Stimulated activated CD4-positive, alpha-beta T cell treated with anti-CD3 and anti-CD28 coated beads, TNF-alpha, amount 100 ng/mL, for 48 hours (primary cell): Measurements from ENCODE around the gene OTOS.

Experiments
- DNase-seq, 3 donors: peaks; one replicate each; pipeline ENCODE4 v3.0.0-alpha.2; 2020; ENCODE audit warnings: low read depth in 3 of 3

OTOS gene

DNA sequence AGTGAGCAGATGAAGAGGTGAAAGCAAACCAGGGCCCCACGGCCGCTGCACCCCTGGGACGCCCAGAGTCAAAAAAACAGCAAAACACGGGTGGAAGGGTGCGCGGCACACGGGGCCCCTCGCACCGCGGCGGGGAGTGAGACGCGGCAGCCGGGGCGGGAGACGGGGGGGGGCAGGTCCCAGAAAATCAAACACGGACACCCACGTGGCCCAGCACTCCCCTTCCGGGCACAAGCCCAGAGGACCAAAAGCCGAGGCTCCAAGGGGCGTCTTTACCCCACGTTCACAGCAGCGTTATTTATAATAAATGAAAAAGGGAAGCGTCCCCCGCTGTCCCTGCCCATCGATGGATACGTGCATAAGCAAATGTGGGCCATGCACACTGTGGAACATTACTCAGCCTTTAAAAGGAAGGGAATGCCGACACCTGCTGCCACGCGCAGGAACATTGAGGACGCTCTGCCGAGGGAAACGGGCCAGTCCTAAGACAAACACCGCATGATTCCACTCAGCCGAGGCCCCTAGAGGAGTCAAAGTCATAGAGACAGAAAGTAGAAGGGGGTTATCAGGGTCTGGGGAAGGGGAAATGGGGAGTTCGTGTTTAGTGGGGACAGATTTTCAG lies 3.7 kb downstream of the OTOS start:
- DNase-seq: no peak

- peak; percentile 72 to 80 (median 77) for DNase-seq
Observed at GRCh38 chr2:240136013-240136670, 4.3 kb downstream of the OTOS start, which contains the start of gene COPS9. Gene COPS9, minus strand, starts transcription at chr2:240136305. Its CDS starts 21 bp downstream, at chr2:240136284.

DNA sequence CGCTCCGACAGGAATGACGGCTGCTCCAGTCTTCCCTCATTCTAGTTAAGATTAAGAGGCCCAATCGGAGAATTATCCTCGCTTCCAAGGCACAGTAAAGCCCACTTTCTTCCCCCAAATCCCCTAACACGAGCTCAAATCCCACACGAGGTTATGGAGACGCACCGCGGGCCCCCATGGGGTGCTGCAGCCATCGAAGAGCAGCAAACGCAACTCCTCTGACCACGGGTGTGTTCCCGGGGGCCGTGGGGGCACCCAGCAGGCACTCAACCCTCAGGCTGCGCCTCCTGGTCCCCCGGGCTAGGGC lies 4.8 kb downstream of the OTOS start:
- no peak for DNase-seq

GRCh38 chr2:240134956-240135520 lies 5.4 kb downstream of the OTOS start:
- no peak for DNase-seq

DNA sequence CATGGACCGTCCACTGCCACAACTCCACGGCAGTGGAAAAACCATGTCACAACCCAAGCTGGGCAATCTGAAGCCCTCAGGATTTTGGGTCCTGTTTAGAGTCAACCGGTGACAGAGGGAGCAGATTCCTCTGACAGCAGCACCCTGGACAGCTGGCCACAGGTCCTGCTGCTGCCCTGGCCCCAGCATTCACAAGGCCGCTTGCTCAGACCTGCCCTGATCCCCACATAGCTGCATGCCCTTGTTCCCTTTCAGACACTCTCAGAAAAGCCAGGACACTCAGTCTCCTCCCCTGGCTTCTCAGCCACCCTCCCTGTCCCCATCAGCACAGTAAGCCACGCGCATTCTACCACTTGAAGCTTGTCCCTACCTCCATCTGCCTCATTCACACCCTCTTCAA lies 6.0 kb downstream of the OTOS start:
- no peak for DNase-seq

GRCh38 chr2:240133401-240133800 lies 7.1 kb downstream of the OTOS start:
- DNase-seq: no peak

DNA sequence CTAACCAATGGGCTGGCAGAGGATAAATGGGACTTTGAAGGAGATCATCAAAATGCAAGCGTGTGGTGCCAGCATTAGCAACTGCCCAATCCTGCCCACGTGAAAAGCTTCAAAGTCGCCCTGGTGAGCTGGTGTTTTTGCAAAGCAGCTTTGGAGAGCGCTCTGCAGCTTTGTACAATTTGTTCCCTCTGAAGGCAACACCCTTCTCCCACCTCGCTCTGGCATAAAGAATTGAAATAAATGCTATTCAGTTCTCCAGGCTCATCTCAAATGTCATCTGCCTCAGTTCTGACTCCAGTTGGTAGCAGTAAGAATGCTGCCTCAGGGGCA lies 7.8 kb downstream of the OTOS start:
- no peak for DNase-seq

- no peak for DNase-seq
Observed at GRCh38 chr2:240131941-240132650, 8.4 kb downstream of the OTOS start.

- no peak for DNase-seq
Observed at GRCh38 chr2:240131296-240131695, 9.2 kb downstream of the OTOS start.

DNA sequence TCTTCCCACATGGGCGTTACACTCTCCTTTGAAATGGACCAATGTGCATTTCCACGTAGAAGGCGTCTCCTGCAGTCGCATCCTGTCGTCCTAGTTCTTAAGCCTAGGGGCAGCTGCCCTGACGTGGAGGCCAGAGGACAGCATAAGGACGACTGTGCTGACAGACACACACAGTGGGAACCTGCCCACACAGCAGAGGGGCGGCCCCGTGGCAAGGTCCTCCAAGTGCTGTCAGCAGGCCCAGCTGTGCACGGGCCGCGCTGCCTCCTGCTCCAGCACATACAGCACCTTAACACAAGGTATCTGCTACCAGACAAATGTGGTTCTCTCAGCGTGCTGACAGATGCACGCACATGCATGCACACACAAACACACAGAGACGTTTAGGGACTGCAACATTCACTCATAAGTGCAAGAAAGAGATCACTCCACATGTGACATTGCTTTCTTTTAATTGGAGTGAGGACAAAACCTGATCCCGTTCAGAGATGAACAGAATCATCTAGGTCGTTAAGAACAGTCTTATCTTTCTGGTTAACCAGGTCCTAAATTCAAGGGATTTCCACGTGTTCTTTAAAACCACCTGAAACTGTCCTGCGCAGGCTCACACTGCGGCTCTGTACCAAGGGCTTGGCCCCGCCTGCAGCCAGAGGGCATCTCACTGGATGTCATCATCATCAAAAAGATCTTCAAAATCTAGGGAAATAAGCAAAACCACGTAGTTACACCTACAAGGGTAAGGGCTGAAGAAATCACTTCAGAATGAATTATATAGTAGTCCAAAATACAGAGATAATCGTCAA lies 9.9 kb downstream of the OTOS start:
- DNase-seq: no peak

- no peak for DNase-seq
Observed at GRCh38 chr2:240129731-240130392, 10.6 kb downstream of the OTOS start.

- DNase-seq: no peak
Observed at GRCh38 chr2:240129311-240129710, 11.1 kb downstream of the OTOS start.

GRCh38 chr2:240128608-240129145 lies 11.8 kb downstream of the OTOS start:
- DNase-seq: no peak

DNA sequence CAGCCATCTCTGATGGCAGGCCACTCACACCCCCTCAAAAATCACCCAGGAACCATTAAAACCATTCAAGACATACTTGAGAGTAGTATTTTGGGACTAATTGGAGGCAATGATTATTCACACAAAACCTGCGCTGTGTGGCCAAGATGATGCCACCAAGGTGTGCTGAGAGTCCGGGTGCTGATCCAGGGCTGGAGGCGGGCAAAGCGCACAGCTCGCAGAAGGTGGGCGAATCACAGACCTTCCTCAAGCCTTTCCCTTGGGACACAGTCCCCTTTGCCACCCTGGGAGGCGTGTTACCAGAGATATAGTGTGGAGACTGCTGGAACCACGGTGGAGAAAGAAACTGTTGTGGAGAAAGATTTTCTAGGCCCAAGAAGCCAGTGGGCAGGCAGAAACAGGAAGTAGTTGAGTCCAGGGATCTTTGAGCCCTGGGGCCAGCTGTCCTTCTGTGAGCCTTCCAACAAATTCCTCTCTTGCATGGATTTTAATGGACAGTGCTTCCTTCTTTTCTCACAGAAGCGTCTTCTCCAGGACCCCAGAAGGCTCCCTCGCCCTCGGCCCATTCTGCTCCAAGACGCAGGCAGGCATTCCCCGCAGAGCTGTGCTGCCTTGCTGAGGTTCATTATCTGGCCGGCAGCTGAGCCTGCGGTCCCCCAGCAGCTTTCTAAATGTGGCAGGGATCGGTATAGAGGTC lies 12.4 kb downstream of the OTOS start:
- DNase-seq: no peak

DNA sequence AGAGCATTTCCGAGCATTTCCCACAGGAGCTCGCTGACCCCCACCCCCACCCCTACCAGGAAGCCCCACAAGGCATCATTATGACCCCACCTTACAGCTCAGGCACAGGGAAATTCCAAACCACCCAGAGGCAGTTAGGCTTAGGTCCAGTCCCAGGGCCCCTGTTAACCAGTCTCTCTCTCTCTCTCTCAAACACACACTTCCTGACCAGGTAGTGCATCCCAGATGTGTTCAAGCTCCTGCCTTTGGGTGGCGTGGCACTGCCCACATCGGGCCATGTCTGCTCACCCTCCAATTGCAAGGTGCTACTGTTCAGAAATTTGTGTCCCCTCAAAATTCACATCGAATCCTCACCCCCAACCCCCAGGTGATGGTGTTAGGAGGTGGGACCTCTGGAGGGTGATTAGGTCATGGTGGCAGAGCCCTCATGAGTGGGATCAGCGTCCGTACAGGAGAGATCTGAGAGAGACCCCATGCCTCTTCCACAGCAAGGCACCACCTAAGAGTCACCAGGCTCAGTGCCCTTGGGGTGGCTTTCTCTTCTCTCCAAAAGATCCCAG lies 13.2 kb downstream of the OTOS start:
- DNase-seq: no peak

DNA sequence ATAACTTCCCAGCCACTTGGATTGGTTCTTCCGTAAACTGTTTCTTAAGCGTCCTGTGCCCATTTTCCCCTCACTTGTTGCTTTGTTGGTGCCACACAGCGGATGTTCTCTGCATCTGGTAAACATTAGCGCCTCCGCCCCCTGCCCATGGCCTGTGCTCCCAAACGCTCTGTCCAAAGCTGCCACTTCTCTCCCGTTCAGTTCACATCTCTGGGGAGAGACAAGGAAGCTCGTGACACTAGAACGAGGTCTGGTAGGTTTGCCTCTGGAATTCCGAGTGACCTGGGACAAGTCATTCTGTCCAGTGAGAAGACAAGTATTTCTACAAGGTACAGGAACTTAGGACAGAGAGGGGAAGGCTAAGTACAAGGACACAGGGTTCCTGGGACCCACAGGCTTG lies 13.7 kb downstream of the OTOS start:
- DNase-seq: no peak

DNA sequence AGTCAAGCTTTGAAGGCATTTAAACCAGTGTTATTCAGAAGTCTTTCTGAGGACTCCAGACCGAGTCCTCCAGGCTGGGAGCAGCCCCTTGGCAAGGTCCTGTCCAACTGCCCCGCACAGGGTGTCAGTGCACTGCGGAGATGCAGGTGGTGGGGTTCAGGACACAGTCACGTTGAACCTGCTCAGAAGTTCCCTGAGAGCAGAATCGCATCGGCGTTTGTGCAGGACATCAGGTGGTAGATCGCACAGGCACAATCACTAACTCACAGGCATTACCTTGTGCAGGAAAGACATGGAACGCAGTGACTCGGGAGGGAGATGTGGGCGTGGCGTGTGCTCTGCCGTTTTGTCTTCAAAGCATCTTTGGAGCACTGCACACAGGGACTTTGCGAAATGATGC lies 14.7 kb downstream of the OTOS start:
- no peak for DNase-seq

GRCh38 chr2:240124651-240125030 lies 15.8 kb downstream of the OTOS start:
- no peak for DNase-seq

GRCh38 chr2:240123821-240124650 lies 16.4 kb downstream of the OTOS start:
- DNase-seq: no peak

DNA sequence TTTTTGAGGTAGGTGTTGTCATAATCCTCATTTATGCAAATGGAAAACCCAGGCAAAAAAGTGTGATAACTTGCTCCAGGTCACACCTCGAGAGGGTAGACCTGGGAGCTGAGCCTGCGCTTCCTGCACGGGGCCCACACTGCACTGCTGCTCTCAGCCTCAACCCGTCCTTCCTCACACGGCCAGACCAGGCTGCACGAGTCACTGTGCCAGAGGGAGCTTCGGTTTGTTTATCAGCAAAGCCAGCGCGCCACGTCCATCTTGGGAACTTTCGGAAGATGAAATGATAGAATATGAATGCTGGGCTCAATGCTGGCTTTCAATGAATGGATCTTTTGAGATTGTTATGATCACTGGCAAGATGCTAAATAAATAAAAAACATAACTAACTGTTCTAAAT lies 18.8 kb downstream of the OTOS start:
- no peak for DNase-seq
